ACC112 (cell line): Measurements from ENCODE around the gene KCNK18.

Source experiments
- H2AFZ ChIP-seq: fragments of 200-600 bp; sonication (generic); one replicate; pipeline ENCODE4 v1.6.0; 2017; ENCODE audit warnings: antibody characterized with exemption, low read length; ENCODE audit not compliant: unreplicated experiment
- H3K27ac ChIP-seq: fragments of 200-600 bp; sonication (generic); 2 replicates; pipeline ENCODE4 v1.5.1; 2014; ENCODE audit warnings: low read depth, mild to moderate bottlenecking, antibody characterized with exemption, low read length, moderate library complexity
- H3K27me3 ChIP-seq: fragments of 200-600 bp; sonication (generic); 2 replicates; pipeline ENCODE4 v1.6.1; 2014; ENCODE audit warnings: mild to moderate bottlenecking, antibody characterized with exemption, low read length, moderate library complexity, mixed read lengths; ENCODE audit not compliant: insufficient read depth
- H3K36me3 ChIP-seq: fragments of 200-600 bp; sonication (generic); 2 replicates; pipeline ENCODE4 v1.6.1; 2016; ENCODE audit warnings: mild to moderate bottlenecking, antibody characterized with exemption, low read length, moderate library complexity, mixed read lengths; ENCODE audit not compliant: insufficient read depth
- H3K4me1 ChIP-seq: fragments of 200-600 bp; sonication (generic); one replicate; pipeline ENCODE4 v1.6.1; 2016; ENCODE audit warnings: low read length, mixed read lengths; ENCODE audit not compliant: insufficient read depth, unreplicated experiment, control insufficient read depth
- H3K4me3 ChIP-seq: fragments of 200-600 bp; sonication (generic); 2 replicates; pipeline ENCODE4 v1.5.1; 2014; ENCODE audit warnings: mild to moderate bottlenecking, low read depth, low read length
- H3K79me2 ChIP-seq: fragments of 200-600 bp; sonication (generic); one replicate; pipeline ENCODE4 v1.6.0; 2016; ENCODE audit warnings: low read length; ENCODE audit not compliant: control insufficient read depth, unreplicated experiment, insufficient read depth

KCNK18 gene

GRCh38 chr10:117204316-117204715 is 7.0 kb downstream of the KCNK18 start:
- Histone ChIP-seq H3K27ac (no peak overlapping the region), H3K27me3 (peaks cover 52% of the 10 kb centered on the region), H3K4me1 (no peaks in the 10 kb centered on the region), H3K4me3 (no peak overlapping the region), H3K79me2 (no peaks in the 10 kb centered on the region), H2AFZ (no peak overlapping the region), H3K36me3 (no peaks in the 10 kb centered on the region)

GRCh38 chr10:117212176-117212575 is 14.9 kb downstream of the KCNK18 start:
- Histone ChIP-seq H3K79me2 (no peaks in the 10 kb centered on the region), H2AFZ (no peak overlapping the region), H3K4me3 (no peak overlapping the region), H3K27me3 (peaks cover 90% of the 10 kb centered on the region), H3K4me1 (no peaks in the 10 kb centered on the region), H3K36me3 (no peaks in the 10 kb centered on the region), H3K27ac (no peak overlapping the region)

- Histone ChIP-seq H3K36me3 (no peaks in the 10 kb centered on the region), H3K27ac (no peak overlapping the region), H3K79me2 (no peaks in the 10 kb centered on the region), H3K27me3 (peaks cover 87% of the 10 kb centered on the region), H3K4me1 (no peaks in the 10 kb centered on the region), H3K4me3 (no peak overlapping the region), H2AFZ (no peak overlapping the region)
Observed at GRCh38 chr10:117214401-117214800, 17.1 kb downstream of the KCNK18 start.

- no peaks in the 10 kb centered on the region for H3K79me2 ChIP-seq
- no peak overlapping the region for H3K4me3 ChIP-seq
- H3K27ac ChIP-seq, result no peak overlapping the region
- H3K27me3 ChIP-seq, result peaks cover 82% of the 10 kb centered on the region
- H2AFZ ChIP-seq, result no peak overlapping the region
- H3K4me1 ChIP-seq, result no peaks in the 10 kb centered on the region
- no peaks in the 10 kb centered on the region for H3K36me3 ChIP-seq
Observed at GRCh38 chr10:117215079-117215478, 17.8 kb downstream of the KCNK18 start.

GRCh38 chr10:117216028-117216427 is 18.7 kb downstream of the KCNK18 start:
- Histone ChIP-seq H3K36me3 (no peaks in the 10 kb centered on the region), H2AFZ (peak overlapping the region; percentile 9), H3K27me3 (peaks cover 81% of the 10 kb centered on the region), H3K4me3 (no peak overlapping the region), H3K4me1 (no peaks in the 10 kb centered on the region), H3K79me2 (no peaks in the 10 kb centered on the region), H3K27ac (no peak overlapping the region)

- H3K79me2 ChIP-seq, result no peaks in the 10 kb centered on the region
- peak overlapping the region; percentile 69 for H3K4me3 ChIP-seq
- no peaks in the 10 kb centered on the region for H3K36me3 ChIP-seq
- H3K27ac ChIP-seq, result no peak overlapping the region
- peak overlapping the region; percentile 26 for H2AFZ ChIP-seq
- H3K4me1 ChIP-seq, result no peaks in the 10 kb centered on the region
- H3K27me3 ChIP-seq, result peaks cover 80% of the 10 kb centered on the region
Observed at GRCh38 chr10:117216611-117217195, 19.4 kb downstream of the KCNK18 start.

GRCh38 chr10:117217196-117217761 is 20.0 kb downstream of the KCNK18 start:
- H3K27ac ChIP-seq, result no peak overlapping the region
- no peaks in the 10 kb centered on the region for H3K36me3 ChIP-seq
- no peaks in the 10 kb centered on the region for H3K79me2 ChIP-seq
- peak overlapping the region; percentile 69 for H3K4me3 ChIP-seq
- H3K27me3 ChIP-seq, result peaks cover 81% of the 10 kb centered on the region
- H2AFZ ChIP-seq, result peak overlapping the region; percentile 26
- H3K4me1 ChIP-seq, result no peaks in the 10 kb centered on the region

GRCh38 chr10:117218654-117219053 is 21.4 kb downstream of the KCNK18 start:
- Histone ChIP-seq H2AFZ (no peak overlapping the region), H3K4me3 (no peak overlapping the region), H3K4me1 (no peaks in the 10 kb centered on the region), H3K27me3 (peaks cover 77% of the 10 kb centered on the region), H3K79me2 (no peaks in the 10 kb centered on the region), H3K27ac (no peak overlapping the region), H3K36me3 (no peaks in the 10 kb centered on the region)

GRCh38 chr10:117221156-117221711 is 23.9 kb downstream of the KCNK18 start:
- peaks cover 72% of the 10 kb centered on the region for H3K27me3 ChIP-seq
- H3K4me3 ChIP-seq, result no peak overlapping the region
- H2AFZ ChIP-seq, result no peak overlapping the region
- no peak overlapping the region for H3K27ac ChIP-seq
- no peaks in the 10 kb centered on the region for H3K4me1 ChIP-seq
- H3K36me3 ChIP-seq, result no peaks in the 10 kb centered on the region
- no peaks in the 10 kb centered on the region for H3K79me2 ChIP-seq

- Histone ChIP-seq H3K4me3 (no peak overlapping the region), H3K36me3 (no peaks in the 10 kb centered on the region), H3K27me3 (peaks cover 73% of the 10 kb centered on the region), H3K4me1 (no peaks in the 10 kb centered on the region), H3K79me2 (no peaks in the 10 kb centered on the region), H3K27ac (no peak overlapping the region), H2AFZ (no peak overlapping the region)
Observed at GRCh38 chr10:117222552-117222951, 25.3 kb downstream of the KCNK18 start.
